HG03159 (cell line): Measurements from ENCODE around the gene TDRD3.

Experiments used
- ATAC-seq: cut with Tn5 transposase; IDR thresholded peaks from one replicate; pipeline ENCODE4 v1.9.1; 2021; ENCODE audit warnings: mild to moderate bottlenecking, moderate library complexity; ENCODE audit not compliant: unreplicated experiment

Gene TDRD3

DNA sequence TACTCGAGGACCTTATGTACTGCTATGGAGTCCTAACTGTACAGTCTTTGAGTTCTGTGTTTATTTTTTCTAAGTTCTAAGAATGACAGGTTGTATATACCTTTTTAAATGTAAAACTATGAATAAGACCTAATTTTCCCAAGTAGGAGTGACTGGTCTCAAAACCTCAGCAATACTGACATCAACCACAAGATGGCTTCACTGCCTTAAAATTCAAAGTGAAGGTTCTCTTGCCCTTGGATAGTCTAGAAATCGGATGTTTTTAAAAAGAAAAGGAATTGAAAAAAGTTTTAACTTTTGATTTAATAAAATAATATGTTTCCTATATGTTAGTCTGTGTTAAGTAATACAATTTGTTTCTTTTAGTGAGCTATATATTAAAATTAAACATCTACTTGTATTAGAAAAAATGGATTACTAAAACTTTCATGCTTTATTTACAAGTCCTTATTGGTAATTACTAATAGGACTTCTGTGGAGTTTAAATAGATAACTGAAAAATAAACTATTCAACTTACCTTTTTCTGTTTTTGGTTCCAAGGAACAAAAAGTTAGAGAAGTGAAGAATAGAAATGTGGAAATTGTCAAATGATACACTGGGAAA, 52.0 kb downstream of the TDRD3 start:
- ATAC-seq = peak; percentile 85

DNA sequence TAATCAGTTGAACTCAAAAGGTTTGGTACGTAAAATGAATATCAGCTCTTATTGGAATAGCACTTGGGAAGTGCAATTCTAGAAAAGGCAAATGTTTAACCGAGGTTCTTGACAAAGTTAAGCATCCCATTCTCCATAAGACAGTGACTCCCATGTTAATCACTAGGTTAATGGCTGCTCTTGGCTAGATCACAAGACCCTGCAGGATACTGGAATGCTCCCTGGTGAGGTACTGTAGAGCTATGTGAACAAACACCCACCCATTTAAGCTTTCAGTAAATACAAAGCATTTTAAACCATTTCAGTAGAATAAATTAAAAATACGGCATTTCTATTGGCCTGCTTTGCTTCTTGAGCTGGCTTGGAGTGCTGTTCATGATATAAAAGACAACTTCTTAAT, 56.5 kb downstream of the TDRD3 start:
- no peak for ATAC-seq

DNA sequence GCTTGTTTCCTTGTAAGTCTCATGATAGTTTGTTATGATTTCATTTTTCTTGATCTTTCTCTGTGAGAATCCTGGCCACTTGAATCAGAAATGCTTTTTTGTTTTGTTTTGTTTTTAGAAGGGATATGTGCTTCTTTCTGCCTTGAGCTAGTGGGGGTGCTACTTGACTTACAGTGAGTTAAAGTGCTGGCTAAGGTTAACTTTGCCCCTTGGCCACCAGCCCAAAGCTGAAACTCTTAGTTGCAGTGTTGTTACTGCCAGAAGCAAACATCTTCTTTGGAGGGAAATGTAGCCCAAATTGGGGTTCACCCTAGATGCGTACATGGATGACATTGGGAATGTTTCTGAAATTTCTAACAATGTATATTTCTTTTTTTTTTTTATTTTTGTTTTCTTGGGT, 57.4 kb downstream of the TDRD3 start:
- no peak for ATAC-seq

DNA sequence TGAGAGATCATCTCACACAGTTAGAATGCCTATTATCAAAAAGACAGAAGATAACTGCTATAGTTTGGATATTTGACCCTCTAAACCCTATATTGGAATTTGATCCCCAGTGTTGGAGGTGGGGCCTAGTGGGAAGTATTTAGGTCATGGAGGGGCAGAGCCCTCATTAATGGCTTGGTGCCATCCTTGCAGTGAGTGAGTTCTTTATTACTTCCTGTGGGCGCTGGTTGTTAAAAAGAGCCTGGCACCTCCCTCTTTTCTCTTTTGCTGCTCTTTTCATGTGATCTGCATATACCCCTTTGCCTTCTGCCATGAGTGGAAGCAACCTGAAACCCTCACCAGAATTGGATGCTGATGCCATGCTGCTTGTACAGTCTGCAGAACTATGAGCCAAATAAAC, 66.8 kb downstream of the TDRD3 start:
- ATAC-seq = no peak

DNA sequence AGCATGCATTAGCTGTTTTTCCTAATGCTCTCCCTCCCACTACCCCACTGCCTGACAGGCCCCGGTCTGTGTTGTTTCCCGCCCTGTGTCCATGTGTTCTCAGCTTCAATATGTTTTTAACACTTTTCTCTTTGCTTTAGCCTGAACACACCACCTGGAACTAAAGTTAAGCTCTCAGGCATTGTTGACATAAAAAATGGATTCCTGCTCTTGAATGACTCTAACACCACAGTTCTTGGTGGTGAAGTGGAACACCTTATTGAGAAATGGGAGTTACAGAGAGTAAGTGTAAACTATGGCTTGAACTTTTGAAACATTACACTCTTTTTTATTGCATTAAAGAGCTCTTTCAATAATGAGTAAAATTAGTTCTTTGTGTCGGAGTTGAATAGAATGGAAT, 70.1 kb downstream of the TDRD3 start:
- ATAC-seq = no peak

DNA sequence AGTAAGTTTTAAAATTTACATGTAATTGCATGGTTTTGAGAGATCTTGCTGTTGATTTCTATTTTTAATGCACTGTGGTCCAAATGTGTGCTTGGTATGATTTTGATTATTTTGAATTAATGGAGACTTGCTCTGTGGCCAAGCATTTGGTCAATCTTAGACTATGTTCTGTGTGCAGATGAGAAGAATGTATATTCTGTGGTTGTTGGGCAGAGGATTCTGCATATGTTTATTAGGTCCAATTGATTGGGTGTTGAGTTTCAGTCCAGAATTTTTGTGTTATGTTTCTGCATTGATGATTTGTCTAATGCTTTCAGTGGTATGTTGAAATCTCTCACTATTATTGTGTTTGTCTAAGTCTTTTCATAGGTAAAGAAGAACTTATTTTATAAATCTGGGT, 82.3 kb downstream of the TDRD3 start:
- ATAC-seq = no peak

DNA sequence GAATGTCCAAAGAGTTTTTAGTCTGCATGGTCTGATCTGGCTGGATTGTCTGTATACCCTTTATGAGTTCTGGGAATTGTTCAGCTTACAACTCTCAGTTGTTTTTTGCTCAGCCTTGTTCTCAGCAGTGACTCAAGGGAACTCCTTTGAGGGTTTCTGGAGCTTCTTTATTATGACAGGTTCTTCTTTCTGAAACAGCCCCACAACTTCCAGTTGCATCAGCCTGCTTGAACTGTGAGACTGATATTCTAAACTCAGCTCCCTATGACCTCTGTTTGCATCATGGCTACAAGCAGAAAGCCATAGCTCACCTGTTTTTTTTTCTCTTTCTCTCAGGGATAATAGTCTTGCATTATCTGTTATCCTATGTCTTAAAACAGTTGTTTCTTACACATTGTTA, 85.0 kb downstream of the TDRD3 start:
- ATAC-seq = no peak

DNA sequence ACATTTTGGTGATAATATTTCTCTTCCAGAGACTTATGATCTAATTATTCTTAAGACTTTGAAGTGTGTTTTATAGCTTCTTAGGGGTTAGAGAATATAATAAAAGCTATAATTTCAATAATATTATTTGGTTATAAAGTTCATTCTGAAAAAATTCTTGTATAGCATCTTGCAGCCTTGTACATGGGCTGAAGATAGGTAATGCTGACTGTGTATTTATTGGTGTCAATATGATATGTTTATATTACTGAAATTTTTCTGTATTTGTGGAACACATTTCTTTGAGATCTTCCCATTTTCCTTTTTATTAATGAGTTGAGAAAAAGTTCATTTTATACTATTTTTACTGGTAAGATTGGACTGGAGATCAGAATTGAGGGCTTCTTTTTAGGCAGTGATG, 87.8 kb downstream of the TDRD3 start:
- no peak for ATAC-seq

DNA sequence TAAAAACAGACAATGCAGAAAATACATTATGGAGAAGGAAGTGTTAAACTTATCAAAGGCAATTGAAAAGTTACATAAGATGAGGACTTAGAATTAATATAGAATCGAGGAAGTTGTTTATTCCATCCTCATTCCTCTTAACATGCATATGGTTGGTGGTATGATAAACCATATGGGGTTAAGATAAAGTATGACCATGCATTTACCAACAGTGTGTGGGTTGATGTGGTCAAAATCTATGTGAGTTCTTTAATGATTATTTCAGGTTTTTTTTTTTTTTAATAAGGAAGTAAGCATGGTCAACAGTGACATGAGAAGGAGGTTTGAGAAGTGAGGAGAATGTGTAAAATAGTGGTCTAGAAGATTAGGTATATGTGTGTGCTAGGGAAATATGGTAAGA, 94.5 kb downstream of the TDRD3 start:
- no peak for ATAC-seq

DNA sequence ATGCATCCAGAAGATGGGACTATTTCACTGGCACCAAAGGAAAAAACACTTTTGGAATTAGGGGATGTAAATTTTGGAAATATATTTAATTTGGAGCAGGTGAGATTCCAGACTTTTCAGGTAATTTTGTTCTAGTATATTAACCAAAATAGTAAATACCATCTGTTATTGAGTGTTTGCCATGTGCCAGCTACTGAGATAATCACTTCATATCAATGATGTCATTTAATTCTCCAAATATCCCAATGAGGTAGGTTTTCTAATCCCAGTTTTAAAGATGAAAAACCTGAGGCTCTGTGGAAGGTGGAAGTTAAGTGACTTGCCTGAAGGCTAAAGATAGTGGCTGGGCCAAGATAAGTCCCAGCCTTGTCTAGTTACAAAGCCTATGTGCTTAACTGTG, 95.2 kb downstream of the TDRD3 start:
- ATAC-seq = no peak

DNA sequence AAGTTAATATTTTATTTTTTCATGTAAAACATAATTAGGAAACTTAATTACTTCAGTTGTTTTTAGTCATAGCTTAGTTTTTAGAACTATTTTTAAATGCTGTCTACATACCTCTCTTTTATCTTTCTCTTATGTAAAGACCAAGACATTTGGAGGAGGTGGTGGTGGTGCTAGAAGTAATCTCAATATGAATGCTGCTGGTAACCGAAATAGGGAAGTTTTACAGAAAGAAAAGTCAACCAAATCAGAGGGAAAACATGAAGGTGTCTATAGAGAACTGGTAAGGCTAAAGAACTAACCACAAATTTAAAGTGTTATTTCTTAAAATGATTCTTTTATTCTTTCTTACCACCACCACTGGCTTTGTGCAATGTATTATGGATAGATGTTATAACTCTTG, 97.3 kb downstream of the TDRD3 start:
- ATAC-seq = peak; percentile 61

DNA sequence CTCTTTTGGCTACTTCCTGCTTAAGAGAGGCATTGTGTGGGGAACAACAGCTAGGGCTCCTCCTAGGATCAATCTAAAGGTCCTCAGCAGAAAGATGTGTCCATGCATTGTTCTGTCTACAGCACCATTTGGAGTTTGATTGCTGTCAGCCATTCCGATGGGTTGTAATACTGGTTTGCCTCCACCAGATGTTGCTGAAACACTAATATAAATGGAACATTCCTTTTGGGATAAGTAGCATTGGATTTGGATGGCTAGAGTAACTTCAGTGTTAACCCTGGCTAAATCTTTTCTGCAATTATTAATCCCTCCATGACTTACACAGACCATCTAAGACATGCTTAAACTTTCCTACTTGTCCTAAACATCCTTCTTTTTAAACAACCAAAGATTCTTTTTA, 104.2 kb downstream of the TDRD3 start:
- no peak for ATAC-seq

DNA sequence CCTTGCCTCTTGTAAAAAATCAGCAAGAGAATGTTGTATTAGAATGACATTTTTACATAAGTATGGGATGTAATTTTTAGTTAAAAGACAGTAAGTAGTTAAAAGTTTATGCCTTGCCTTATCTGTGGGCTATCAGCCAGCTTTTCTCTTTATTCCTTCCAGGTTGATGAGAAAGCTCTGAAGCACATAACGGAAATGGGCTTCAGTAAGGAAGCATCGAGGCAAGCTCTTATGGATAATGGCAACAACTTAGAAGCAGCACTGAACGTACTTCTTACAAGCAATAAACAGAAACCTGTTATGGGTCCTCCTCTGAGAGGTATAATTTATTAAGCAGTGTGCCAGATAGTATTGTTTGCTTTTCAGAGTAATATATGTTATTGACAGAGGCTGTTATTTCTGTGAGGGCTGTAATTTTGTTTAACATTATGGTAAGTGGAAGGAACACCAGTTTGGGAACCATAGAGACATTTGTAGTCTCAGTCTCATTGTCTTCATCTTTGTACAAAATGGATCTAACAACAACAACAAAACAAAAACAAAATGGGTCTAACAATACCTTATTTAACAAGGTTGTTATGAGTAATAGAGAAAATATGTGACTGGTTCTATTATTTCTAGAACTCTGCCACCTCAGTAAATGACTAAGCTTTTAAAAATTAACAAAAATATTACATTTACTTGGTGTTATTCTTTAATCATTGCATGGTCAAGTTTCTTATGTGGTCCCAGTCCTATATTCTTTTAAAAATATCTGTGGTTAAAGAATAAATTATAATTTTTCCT, 112.8 kb downstream of the TDRD3 start:
- no peak for ATAC-seq

DNA sequence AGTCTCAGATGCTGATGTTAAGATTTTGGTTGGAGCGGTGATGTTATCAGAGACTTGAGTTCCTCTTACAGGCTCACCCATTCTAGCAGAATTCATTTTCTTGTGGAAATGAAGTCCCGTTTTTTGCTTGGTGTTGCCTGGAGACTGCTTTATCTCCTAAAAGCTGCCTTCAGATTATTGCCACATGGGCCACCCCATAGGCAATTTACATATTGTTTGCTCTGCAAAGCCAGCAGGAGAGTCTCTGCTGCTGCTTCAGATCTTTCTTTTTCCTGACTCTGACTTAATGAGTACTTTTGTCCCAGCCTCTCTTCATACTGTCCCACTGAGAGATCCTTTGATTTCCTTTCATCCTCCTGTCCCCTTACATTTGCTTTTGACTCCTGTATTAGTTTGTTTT, 114.6 kb downstream of the TDRD3 start:
- ATAC-seq = no peak

DNA sequence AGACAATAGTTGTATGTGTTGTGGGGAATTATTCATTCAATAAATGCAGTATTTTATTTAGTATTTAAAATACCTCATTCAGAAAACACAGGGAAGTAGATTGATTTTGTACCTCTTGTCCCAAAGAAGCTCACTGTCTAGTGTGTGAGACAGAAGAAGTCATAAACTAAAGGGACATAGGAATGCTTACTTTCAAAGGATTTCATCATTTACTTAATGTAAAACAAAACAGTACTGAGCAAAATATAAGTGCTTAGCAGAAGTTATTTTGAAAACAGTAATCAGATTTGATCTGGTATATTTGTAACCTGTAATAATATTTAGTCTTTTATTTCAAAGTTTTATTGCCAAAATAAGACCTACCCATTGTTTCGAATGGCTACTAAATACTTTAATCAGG, 117.9 kb downstream of the TDRD3 start:
- no peak for ATAC-seq

DNA sequence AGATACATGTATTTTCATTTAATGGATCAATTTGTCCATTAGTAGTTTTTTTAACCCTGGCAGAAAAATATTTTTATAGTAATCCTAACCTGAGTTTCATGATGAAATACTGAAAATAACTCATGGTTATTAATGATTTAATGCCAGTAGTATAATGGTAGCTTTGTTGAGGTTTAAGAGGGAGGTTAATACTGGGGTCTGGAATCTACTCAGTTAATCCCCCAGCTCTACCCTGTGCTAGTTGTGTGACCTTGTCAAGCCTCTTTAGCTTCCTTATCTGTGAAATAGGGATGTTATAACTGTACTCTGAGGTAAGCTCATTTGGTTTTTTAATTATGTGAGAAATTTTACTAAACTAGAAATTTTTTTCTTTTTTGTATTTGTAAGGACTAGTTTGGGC, 122.5 kb downstream of the TDRD3 start:
- ATAC-seq = no peak

DNA sequence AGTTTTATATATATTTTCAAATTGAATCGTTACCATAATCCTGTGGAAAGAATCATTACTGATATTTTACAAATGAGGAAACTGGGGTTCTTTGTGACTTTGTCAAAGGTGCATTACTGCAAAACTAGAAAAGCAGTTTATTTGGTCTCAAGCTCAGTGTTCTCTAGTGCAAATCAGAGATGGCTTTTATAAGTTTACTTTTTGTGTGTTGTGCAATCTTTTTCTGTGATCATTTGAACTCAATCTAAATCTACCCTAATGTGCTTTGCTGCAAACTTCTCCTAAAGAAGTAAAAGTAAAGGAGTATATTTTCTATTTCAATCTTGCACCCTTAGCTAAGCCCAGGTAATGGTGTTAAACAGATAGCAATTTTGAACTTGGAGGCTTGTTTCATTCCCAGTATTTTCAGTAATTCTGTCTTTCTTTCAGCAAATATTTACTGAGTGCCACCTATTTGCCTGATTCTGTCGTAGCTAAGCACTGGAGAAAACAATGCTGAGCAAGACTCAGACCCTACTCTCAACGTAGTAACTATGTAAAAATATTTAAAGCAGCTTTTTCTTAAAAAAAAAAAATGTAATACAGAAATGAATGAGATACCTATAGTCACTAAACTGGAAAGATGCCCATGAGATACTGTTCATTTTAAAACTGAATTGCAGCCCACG, 124.0 kb downstream of the TDRD3 start:
- no peak for ATAC-seq

DNA sequence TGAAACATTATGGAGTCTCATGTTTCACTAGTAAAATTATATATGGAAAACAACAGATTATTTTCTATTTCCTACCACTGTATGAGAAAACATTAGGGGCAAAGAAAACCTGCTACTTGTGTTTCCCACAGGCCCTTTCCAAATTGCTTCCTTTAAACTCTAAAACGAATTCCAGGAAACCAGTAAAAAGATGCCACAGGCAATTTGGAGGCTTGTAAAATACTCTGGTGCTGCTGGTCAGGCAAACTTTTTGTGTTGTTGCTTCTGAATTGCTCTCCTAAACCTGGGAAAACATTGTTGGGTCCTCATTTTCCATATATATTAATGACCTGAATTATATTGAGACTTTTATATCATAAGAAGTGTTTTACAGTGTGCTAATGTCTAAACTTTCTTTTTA, 141.5 kb downstream of the TDRD3 start:
- ATAC-seq = no peak

DNA sequence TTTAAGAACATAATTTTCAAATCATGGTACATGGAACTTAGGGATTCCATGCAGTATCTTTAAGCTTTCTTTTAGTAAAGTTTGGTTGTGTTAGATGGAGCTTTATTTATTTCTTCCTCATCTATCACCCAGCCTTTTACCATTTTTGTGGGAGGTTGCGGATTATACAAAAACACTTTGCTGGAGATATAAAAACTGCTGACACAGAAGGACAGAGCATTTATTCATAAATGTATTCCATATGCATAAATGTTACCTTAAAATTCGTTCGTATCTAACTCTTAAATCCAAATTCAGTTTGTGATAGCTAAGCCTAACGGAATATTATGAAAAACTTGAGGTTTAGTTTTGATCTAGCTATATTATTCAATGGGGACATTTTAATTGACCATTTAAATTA, 143.3 kb downstream of the TDRD3 start:
- ATAC-seq = no peak

DNA sequence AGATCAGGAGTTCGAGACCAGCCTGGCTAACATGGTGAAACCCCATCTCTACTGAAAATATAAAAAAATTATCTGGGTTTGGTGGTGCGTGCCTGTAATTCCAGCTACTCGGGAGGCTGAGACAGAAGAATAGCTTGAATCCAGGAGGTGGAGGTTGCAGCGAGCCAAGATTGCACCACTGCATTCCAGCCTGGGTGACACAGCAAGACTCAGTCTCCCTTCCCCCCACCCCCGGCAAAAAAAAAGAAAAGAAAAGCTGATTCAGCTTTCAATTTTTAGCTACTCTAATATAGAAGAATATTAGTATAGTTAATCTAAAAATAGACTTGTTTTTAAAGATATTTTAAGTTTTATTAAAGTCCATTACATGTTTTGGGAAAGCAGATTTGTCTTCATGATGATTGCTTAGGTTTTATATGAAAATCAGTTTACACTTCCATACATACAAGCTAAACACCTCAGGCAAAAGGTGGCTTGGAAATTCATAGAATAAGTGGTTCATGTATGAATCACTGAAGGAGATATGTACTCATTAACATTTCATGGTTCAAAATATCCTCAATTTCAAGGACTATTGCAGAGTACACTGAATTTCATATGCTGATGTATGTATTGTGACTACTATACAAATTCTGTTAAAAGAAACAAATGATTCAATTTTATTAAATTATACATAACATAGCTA, 165.2 kb downstream of the TDRD3 start:
- no peak for ATAC-seq

DNA sequence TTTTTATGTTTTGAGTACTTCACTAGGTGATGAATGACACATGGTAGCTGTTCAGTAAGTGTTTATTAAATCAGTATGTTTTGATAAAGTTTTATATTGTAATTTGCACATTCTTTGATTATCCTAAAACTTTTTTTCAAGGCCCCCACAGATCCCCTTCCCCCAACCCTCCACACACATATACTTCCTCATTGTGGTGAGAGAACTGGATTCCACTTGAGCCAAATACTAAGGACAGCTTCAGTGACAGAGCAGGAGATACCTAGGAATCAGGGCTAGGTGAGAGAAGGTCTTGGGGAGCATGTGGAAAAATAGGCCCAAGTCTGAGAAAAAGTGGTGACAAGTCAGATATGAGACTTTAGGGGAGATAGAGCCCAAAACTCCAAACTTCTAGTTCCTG, 174.6 kb downstream of the TDRD3 start:
- ATAC-seq = no peak
